DMS53 treated with DMSO at 0.1 percent for 48 hours (cell line): ENCODE results near the gene CHST14.

ENCODE experiments used
- DNase-seq: peaks from one replicate; lab custom pipeline; 2025; ENCODE audit not compliant: unreplicated experiment; lab: John Stamatoyannopoulos, UW

The CHST14 gene

DNA sequence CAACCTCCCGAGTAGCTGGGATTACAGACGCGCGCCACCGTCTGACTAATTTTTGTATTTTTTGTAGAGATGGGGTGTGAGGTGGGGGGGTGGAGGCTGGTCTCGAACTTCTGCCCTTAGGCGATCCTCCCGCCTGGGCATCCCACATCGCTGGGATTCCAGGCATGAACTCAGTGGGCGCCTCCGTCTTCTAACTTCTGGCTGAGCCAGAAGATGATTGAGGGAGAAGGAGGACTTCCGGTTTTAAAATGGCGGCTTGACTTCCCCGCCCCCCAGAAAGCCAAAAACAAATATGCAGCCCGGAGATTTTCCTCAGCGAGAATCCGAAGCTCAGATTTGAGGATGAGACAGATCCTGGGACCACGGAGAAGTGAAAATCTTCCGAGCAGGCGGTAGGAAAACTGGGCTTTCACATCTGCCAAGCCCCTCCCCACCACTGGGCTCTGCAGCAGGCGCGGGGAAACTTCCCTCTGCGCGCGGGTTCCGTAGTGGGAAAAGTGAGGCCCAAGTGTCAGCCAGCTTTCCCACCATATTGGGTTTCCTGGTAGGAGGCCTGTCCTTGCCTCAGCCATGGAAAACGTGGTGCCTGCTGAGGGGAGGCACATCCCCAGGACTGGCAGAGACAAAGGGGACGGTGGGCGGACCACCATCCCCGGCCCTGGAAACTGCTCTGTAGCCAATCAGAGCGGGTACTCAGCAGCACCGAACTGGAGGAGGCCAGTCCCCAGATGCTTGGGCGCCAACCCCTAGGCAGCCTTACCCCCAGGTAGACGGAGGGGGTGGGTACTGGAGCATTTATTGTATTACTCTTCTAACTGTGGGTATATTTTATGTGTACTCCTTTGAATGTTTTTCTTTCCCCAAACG lies 17.3 kb downstream of the CHST14 start:
- DNase-seq: no peak

- DNase-seq: no peak
These were observed 18.7 kb downstream of the CHST14 start for GRCh38 chr15:40489274-40490175.

GRCh38 chr15:40493089-40493840 lies 22.5 kb downstream of the CHST14 start:
- DNase-seq: no peak

GRCh38 chr15:40495516-40495915 lies 24.7 kb downstream of the CHST14 start:
- no peak for DNase-seq

DNA sequence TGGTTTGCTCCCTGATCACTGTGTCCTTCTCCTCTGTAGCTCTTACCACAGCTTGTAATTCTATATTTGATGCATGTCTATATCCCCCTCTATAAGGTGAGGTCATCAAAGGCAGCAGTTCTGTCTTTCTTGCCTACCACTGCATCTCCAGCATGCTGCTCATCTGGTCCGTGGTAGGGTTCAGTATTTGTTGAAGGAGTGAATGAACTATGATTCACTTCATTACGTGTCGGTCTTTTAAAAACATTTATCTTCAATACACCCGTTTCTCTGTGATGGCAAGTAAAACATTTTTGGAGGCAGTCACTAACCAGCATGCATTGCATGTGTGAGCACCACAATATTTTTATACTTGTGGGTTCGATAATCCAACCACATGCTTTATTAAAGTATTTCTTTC lies 27.6 kb downstream of the CHST14 start:
- DNase-seq: no peak

GRCh38 chr15:40498891-40499290 lies 28.1 kb downstream of the CHST14 start:
- DNase-seq: no peak

DNA sequence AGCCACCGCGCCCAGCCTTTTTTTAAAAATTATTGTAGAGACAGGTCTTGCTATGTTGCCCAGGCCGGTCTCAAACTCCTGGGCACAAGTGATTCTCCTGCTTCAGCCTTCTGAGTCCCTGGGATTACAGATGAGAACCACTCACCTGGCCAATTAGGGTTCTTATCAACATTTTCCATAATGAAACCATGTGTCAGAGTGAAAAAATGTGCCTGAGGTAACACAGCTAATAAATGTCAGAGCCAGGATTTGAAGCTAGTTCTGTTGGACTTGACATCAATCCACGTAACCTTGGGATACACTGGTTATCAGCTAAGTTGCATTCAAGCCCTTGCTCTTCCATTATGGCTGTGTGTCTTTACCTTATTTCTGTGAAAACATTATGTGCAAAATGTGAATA lies 29.1 kb downstream of the CHST14 start:
- DNase-seq: no peak

- no peak for DNase-seq
These were observed 30.0 kb downstream of the CHST14 start for GRCh38 chr15:40500568-40501330.

GRCh38 chr15:40501487-40501886 lies 30.7 kb downstream of the CHST14 start:
- DNase-seq: no peak

- DNase-seq: peak; percentile 33
These were observed 36.3 kb downstream of the CHST14 start for GRCh38 chr15:40506964-40507571.

DNA sequence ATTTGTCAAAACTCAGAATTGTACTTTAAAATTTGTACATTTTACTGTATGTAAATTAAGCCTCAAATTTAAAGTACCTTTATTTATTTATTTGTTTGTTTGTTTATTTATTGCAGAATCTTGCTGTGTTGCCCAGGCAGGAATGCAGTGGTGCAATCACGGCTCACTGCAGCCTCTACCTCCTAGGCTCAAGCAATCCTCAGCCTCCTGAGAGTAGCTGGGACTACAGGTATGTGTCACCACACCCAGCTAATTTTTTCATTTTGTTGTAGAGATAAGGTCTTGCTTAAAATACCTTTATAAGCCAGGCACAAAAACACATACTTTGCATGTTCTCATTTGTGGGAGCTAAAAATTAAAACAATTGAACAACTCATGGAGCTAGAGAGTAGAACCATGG lies 37.4 kb downstream of the CHST14 start:
- DNase-seq: no peak

DNA sequence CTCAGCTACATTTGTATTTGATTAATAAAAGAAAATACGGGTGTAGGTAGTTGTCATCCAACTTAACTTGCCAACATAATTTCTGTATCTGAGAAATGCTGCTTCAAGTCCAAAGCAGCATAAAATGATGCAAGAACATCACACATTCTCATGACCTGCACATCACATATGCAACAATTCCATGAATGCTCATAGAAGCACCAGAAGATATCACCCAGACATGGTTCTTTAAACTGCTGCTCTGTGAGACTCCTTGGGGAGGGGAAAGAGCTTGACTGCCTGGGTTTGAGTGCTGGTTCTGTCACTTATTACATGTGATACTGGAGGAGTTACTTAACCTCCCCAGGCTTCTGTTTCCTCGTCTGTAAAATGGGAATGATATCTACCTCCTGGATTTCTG lies 39.4 kb downstream of the CHST14 start:
- DNase-seq: no peak

GRCh38 chr15:40511093-40511471 lies 40.3 kb downstream of the CHST14 start:
- no peak for DNase-seq

DNA sequence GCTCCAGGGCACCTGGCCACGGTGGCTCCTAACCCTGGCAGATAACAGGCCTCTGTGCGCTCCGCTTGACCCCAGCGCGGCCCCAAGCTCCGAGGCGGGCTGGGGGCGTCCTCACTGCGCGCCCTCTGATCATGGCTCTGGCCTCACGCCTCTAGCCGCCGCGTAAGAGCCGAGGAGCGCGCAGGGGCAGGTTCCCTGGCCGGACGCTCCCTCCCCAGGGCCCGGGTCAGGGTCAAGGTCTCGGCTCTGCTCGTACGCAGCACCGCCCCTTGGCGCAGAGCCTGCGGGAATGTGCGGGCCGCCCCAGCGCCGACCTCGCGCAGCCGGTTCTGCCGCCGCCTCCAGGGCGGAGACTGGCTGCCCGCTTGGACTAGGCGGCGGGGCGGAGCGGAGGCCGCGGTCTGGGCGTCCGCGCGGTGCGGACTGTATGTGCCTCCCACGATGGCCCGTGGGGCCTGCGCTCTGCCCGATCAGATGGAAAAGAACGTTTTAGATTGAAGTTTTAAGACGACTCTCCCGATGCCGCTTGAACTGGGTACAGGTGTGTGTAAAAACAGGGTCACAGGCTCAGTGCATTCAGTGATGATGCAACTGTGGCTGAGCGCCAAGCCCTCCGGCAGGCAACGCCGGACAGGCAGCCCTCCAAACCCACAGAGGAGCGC lies 40.8 kb downstream of the CHST14 start:
- peak; percentile 27 for DNase-seq

DNA sequence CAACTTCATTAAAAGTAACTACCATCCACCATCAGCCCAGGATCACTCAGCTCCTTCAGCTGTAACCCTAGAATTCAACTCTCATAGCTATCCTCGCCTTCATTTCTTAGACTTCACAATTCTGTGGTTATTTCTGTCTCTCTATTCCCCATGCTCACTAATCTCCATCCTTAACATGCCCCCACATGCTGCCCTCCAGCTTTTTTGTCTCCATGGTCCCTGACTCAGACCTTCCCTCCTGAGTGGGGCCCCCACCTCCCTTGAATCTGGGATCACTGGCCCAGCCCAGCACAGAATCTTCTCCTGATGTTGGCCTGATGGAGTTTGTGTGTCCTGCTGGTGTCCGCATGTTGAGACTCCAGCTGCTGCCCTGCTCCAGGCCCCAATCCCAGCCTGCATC lies 41.7 kb downstream of the CHST14 start:
- DNase-seq: no peak

DNA sequence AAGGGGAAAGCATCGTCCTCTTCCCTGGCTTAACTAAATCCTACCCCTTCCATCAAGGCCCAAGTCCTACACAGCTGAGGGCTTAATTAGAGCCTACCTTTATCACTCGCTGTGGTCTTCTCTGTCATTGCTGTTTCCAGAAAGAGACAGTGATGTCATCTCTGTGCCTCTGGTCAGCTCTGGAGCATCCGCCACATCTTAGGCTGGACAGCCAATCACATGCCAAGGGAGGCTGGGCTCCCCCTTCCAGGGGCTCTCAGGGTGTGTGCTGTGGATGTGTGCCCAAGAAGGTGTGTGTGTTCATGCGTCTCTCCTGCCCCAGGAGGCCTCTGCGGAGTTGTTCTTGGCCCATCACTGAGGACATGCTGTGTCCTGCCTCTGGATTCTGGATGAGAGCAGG lies 42.8 kb downstream of the CHST14 start:
- DNase-seq: no peak

DNA sequence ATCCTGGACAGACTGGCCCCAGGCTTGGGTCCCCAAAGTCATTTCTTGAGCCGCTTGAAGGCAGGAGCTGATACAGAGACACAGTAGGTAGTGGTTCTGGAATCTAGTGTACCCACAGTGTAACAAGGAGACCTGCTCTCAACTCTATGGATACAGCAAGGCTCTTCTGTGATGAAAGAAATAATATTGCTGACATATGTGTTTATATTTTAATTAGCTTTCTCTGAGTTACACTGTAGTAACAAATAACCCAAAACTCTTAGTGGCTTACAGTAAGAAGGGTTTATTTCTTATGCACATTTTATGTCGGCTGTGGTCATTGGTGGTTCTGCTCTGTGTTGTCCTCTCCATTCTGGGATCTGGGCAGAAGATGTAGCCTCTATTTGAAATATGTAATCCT lies 45.5 kb downstream of the CHST14 start:
- DNase-seq: no peak
